Activated gamma-delta T cell treated with Interleukin-2 at 50 U/mL for 16 hours (primary cell): ENCODE data around the gene SLC4A11.

Source experiments
- DNase-seq: peaks from one replicate; pipeline ENCODE4 v3.0.0-alpha.2; 2020

Gene SLC4A11

DNA sequence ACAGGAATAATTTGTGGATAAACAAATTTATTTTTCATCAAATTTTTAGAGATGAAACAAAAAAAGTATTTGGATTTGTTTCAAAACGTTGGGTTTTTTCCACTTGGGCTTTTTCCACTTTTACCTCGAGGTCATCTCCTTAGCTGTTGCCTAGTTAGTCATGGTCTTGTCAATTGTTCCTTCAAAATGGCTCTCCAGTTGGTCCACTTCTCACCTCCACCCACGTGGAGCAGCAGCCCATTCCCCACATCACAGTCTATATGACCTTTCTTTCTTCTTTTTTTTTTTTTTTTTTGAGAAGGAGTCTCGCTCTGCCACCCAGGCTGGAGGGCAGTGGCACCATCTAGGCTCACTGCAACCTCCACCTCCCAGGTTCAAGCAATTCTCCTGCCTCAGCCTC, 6.7 kb upstream of the SLC4A11 start:
- no peak for DNase-seq

DNA sequence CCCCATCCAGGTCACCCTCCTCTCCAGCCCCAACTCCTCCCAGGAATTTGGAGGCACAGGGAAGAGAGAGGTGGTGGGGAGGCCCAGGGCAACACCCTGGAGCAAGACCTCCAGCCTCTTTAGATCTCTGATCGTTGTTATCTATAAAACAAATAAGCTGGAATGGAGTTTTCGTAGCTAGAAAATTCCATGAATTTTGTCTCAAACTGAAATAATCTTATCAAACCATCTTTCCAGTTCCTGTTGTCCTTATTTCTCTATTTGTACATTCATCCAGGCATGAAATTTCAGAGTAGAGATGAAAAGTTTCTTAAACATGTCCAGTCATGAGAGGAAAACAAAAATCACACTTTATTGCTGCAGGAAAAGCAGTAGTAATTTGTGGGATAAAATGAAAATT, 6.2 kb upstream of the SLC4A11 start:
- DNase-seq = no peak

DNA sequence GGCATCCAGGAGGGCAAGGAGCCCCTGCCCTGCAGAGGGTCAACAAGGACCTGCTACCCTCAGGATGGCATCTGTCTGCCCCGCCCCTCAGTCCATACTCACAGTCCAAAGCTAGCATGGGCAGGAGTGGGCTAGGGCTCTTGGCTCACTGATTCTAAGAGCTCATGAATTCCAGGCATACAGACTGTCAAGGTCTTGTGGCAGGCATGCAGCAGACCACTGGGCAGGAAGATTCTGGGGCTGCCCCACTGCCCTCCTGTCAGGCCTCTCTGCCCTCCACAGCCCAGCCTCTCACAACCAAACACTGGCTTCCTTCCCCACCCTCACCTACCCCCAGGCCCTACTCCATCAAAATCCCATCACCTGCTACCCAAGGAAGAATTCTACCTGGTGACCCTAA, 5.6 kb upstream of the SLC4A11 start:
- no peak for DNase-seq

DNA sequence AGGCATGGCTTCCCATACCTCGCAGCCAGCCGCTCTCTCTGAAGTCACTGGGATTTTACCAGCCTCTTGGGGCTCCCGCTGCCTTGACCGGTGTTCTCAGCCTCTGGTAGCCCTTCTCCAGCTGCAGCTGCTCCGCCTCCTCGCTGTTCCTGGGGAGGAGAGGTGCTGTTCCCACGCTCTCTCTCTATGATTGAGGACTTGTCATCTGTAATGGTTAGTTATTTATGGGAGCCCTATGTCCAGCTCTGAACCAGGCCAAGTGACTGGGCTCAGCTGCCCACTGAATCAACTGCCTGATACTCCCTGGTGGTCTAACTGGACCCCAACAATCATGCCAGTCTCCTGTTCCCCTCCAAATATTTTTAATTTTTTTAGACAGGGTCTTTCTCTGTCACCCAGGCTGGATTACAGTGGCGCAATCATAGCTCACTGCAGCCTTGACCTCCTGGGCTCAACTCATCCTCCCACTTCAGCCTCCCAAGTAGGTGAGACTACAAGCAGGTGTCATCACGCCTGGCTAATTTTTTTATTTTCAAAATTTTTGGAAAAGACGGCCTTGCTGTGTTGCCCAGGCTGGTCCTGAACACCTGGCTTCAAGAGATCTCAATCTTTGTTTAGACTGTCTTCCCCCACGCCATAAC, 4.8 kb upstream of the SLC4A11 start:
- no peak for DNase-seq

DNA sequence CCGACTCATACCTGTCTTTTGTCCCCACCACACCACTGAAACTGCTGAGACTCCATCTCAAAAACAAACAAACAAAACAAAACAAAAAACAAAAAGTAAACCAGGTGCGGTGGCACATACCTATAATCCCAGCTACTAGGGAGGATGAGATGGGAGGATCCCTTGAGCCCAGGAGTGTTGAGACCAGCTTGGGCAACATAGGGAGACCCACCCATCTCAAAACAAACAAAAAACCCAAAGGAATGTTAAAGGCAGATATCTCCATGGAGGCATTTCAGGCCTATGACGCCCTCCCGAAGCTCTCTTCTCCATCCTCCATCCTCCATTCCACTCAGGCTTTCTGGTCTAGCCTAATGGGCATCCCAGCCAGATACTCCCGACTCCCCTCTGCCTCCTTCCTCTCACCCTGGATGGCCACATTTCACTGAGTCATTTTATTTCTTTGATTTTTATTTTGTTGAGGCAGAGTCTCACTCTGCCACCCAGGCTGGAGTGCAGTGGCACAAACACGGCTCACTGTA, 3.2 kb upstream of the SLC4A11 start:
- DNase-seq = no peak

DNA sequence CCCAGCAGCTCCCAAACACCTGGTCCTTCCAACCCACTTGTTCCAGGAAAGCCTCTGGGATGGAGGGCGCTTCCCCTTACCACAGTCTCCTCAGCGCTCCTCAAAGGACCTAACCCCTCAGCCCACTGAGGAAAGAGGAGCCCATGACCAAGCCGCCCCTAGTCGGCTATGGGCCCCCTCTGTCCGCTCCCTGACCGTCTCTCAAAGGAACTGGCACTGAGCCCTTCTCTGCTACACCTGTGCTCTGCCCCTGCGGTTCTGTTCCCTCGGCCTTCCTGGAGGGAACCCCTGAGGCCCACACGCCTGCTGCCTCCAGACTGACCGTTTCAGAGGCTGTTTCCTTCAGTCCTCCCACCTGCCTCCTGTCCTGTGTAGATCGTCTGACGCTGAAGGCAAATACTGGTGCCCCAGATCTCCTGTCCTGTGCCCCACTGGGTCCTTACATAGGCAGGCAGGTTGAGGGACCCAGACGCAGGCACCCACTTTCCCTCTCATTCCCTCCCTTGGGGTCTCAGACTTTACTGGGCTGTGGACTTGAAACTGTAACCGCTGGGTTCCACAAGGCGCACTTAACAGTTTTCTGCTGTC, 1.9 kb upstream of the SLC4A11 start:
- DNase-seq = no peak

DNA sequence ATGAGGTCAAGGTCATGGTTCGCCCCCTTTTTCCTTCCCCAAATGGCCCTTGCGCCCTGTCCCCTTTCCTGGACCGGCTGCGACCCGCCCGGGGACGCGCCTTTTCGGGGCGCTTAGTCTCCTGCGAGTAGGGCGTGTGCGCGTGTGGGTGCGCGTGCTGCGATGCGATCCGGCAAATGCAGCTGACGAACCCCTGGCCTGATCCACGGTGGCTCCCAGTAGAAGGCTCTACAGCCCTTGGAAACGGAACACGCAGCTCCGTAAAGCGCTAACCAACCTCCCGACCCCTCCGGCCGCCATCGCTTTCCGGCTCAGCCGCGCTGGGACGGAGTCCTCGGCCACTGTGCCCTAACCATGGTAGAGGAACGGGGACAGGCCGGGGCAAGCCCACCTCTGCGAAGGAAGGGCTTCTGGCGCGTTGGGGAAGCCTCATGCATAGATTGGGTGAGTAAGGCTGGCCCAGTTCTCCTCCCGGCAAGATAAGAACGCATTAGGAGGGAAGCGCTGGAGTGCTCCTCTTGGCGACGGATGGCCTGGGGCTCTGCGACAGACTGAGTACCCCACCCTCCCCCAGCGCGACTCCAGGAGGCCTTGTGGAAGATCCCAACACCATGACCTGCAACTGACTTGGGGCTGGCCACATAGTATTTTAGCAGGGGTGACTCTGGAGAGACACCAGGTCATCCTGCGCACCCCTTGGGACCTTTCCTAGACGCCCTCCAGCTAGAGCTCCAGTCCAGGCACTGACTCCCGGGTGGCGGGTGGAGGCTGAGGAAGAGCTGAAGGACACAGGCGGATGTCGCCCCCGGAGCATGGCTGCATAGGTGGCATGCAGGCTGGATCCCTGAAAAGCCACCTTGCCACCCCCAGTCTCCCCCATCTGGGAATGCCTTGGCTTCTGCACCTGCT, 1.1 kb upstream of the SLC4A11 start:
- no peak for DNase-seq

DNA sequence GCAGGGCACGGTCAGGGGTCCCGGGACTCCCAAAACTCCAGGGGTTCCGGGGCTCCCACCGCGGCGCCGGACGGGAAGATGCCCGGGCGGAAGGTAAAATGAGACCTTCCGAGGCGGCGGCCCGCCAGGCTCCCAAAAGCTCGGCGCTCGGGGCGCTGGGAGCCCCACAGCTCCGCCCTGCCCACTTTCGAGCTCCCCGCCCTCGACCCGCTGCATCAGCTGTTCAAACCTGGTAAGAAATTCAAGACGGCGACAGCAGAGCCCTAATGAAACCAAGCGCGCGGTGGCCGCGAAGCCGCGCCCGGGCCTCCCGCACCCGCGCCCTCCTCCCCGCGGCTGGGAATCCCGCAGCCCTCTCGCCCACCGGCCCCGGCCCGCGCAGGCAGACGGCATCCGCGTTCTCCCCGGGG, 369 bp downstream of the SLC4A11 start:
- DNase-seq = peak; percentile 36

DNA sequence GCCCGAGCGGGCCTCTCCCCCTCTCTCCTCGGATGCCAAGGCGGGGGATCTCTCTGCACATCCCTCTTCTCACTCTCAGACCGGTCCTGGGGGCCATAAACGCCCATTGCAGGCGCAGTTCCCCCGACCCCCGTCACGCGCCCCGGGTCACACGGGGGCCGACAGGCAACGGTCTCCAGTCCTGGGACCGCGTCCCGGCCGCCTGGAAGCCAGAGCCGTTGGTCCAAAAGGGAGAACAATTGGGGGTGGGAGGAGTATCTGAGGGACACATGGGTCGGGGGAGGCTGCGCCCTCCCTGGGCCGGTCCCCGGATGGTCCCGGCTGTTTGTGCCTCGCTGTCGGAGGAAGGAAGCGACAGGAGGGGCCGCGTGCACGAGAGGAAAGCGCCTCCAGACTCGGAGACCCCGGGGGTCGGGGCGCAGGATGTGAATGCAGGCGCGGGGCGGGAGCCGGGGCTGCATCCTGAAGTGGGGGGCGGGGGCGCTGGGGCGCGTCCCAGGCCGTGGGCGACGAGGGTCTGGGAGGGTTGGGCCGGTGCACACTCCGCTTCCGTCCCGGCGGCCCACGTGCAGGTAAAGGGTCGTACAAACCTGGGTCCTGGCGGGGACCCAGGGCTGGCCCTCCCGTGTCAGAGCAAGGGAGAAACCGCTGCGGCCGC, 903 bp downstream of the SLC4A11 start:
- no peak for DNase-seq

DNA sequence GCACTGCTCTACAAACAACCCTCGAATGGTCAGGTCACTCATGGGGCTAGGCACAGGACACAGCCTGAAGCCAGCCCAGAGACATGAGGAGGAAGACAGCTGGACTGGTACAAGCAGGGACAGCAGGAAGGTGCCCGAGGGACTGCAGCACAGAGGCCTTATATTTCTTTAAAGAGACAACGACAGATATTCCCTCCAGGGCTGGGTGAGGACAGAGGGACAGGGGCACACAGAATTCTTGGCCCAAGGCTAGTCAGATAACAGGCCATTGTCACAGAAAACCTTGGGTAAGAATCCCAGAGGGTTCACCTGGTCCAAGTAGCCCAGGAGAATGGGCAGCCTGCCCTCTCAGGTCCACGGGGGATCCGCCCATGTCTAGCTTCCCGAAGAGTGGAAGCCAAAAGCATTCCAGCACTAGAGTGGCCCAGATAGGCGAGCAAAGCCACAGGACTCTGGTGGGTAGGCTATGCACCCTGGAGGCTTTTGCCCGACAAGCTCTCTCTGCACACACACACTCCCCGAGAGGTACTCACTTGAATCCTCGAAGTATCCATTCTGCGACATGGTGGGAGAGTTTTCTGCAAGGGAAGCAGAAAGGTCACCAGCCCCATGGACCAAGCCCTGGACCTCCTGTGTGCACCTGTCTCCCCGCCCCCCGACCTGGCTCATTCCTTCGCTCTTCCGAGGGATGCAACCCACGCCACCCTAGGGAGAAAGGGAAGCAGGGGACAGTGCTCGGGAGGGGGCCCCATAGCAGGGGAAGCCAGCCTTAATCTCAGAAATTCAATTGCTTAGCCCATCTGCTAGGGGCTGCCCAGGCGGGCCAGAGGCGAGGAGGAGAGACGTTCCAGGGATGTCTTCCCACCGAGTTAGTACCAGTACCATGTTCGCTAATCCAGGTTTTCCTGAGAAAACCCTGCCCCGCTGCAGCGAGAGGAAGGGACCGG, 1.7 kb downstream of the SLC4A11 start:
- DNase-seq = no peak

DNA sequence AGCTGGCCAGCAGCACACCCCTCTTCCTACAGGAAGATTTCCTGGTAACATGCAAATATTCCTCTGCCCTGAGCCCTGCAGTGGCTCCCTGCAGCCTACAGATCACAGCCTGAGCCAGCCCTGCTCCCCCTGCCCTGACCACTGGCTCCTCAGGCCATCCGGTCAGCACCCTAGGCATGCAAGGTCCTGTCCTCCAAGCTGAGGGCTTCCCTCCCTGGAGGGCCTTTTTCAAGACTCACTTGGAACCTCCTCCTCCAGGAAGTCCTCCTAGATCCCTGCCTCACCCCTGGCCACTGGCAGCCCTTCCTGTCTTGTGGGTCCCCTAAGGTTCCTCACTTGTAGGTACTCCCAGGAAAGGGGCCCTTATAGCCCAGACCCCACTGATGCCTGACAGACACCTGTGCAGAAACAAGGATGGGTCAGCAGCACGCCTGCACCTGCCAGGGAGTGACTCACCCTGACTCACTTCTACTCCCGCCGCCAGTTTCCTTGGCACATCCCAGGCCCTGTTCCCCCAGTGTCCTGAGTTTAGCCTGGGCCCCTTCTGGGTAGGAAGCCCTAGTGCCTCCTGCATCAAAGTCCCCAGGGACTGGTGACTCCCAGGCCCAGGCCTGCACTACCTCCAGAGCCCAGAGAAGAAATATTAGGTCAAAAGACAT, 3.2 kb downstream of the SLC4A11 start:
- DNase-seq = no peak

DNA sequence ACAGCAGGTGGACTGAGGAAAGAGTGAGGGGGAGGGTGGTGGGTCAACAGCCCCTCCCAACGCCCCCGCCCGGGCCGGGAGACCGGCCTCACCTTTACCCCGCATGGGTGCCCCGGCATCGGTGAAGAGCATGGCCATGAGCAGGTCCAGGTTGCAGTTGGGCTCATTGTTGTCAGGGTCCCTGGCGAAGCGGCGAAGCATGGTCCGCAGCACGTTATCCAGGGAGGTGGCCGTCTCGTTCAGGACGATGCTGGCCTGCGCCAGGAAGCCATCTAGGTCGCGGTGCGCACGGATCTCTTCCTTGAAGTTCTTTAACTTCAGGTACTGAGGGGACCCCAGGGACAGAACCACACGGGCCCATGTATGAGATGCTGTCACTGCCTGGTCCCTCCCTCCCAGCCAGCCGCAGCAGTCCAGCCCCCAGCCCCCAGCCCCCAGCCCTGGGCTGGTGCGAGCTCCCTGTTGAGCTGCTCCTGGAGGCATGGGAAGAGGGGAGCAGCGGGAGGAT, 4.9 kb downstream of the SLC4A11 start:
- DNase-seq = no peak

DNA sequence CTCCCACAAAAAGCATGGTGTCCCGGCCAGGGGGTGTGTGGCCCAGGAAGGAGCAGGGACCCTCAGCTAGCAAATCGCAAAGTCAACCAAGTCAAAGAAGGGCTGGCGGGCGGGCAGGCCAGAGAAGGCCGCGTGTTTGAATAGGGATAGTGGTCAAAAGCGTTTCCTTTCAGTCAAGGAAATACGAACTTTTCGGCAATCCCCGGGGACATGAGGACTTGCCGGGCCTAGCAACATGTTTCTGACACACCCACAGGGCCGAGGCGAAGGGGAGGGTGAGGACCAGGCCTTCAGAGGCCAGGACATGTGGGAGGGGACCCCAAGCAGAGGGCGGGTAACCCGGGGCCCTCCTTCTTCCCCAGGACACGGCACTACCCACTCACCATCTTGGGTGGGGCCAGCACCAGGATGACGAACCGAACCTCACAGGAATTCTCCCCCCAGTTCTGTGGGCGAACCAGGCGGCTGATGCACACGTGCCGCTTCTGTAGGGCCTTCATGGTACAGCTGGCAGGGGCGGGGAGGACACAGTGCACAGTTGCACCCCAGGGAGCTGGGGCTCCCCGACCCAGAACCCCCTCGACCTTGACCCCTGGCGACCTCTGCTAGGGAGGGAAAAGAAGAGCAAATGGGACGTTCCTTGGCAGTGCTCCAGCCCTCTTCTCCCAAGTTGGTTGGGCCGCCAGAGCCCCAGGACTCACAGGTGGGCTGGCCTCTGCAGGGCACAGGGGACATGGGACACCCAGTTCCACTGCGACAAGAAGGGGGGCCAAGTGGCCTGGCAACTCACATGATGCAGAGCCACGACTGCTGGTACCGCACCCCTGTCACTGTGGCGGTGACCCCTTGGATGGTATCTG, 5.6 kb downstream of the SLC4A11 start:
- no peak for DNase-seq

DNA sequence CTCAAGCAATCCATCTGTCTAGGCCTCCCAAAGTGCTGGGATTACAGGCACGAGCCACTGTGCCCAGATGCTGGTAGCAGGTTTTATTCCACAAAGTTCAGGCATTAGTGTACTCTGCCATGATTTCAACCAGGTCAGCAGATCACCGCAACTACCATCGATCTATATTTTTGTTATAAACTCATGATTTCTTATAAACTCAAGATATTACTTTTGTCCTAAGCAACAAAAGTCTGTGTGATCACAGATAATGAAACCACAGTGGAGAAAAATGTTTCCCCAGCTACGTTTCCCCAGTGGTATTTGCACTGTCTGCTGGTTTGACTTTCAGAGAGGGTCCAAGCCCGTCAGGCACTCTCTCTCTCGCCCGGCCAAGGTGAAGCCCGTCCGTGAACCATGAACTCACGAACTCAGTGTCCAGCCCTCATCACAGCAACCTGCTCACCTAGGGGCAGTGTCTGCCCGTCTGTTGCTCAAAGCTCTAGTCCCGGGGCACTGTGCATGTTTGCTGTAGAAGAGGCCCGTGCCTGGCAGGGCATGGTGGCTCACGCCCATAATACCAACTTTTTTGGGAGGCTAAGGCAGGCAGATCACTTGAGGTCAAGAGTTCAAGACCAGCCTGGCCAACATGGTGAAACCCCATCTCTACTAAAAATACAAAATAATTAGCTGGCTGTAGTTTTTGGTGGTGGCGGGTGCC, 7.0 kb downstream of the SLC4A11 start:
- no peak for DNase-seq

DNA sequence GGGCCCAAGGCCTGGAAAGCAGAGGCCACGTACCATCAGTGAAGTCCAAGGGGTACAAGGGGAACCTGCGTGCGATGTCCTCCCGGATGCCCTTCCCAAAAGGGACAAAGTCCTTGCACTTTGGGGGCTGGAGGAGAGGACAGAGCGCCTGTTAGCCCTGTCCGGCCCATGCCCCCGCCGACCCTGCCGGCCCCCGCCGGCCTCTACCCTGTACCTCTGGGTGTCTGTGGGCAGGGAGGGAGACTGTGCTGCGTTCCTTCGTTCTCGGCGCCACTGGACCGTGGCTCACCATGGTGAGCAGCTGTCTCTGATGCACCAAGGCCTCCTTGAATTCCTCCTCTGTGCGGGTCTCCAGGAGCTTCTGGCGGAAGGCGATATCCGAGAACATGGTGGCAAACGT, 7.9 kb downstream of the SLC4A11 start:
- DNase-seq = no peak

DNA sequence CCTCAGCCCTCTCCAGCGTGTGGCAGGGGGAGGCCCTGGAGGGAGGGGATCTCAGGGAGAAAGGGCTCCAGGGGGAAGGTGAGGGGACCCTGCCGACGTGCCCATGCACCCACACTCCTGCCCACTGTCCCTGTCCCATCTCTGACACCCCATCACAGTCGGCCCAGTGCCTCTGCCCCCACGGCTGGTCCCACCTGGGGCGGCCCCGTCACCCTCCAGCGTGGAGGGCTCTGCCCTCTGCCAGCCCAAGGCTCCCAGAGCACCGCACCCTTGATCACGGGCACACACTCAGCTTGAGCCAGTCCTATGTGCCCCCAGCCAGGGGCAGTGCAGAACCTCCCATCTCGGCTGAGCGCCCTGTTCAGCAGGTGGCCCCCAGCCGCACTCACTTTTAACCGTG, 9.2 kb downstream of the SLC4A11 start:
- DNase-seq = no peak

DNA sequence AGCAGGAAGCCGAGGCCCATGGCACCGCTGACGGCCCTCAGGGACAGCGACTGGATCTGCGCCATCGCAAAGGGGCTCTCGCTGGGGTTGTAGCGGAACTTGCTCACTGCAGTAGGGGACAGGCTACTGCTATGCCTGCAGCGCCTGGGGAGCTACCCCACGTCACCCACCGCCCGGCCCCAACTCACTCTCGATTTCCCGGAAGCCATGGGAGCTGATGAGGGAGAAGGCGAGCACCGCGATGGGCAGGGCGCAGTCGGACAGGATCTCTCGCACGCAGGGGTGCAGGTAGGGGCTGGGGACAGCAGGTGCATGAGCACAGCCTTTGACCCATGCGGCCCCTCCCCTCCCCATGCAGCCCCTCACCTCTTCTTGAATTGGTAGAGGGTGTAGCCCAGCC, 9.8 kb downstream of the SLC4A11 start:
- no peak for DNase-seq

DNA sequence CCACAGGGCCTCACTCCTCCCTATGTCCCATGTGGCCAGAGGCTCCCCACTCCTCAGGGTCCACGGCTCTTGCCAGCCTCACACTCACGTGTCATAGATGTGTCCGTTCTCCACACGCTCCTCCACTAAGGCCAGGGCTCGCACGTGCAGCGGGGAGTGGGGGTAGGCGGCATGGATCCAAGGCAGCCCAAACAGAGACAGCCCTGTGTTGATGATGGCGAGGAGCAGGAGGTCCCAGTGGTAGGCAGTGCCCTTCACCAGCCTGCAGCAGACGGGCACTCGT, 10.3 kb downstream of the SLC4A11 start:
- no peak for DNase-seq

DNA sequence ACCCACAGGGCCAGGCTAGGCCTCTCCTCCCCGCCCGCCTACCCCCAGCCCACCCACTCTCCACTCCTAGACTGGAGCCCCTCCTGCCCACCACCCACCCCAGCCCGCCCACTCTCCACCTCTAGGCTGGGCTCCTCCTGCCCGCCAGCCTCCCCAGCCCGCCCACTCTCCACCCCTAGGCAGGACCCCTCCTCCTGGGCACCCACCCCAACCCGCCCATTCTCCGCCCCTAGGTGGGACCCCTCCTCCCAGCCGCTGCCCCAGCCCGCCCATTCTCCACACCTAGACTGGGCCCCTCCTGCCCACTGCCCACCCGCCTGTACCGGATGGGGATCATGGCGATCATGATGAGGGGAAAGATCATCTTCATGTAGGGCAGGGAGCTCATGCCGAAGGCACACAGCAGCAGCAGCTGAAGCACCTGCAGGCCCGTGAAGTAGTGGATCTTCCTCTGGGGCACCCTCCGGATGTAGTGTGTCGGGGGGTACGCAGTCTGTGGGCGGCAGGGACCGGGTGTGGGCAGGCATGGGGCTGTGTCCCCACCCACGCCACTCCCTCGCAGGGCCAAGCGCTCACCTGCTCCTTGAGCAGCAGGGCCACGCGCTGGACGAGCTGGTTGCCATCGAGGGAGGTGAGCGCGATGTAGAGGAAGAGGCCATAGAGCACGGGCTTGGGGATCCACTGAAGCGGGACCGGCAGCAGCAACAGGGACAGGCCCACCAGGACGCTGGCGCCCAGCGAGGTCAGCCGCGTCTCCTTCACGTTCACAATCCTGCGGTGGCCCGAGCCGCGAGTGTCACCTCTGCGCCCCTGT, 10.8 kb downstream of the SLC4A11 start:
- no peak for DNase-seq
